IMR-90 (cell line): ENCODE results near the gene MAEA. TPM values are rescaled to one million over a fixed set of nuclear protein-coding genes. Genes with fewer than 3 reads are reported as not detected.

Experiments used
- ELK1 ChIP-seq: fragments of 150-350 bp; IDR thresholded peaks from 2 replicates; pipeline ENCODE4 v1.6.1; 2016; ENCODE audit warnings: low read depth, mild to moderate bottlenecking, low read length, moderate library complexity, borderline replicate concordance
- USF2 ChIP-seq: fragments of 150-350 bp; IDR thresholded peaks from 2 replicates; pipeline ENCODE4 v1.6.1; 2017; ENCODE audit warnings: mild to moderate bottlenecking, antibody characterized with exemption, low read length, low read depth
- polyA plus RNA-seq, 3 experiments: library from polyadenylated mRNA; depleted of rRNA; stranded (reverse); fragments of >200 nt; gene quantifications; 2 replicates each; pipeline ENCODE4 v1.2.3, GENCODE V29; 2012; ENCODE audit warnings: low replicate concordance in 1 of 3
- total RNA-seq: library from RNA; depleted of rRNA; stranded (reverse); fragments of >200 nt; gene quantifications from 2 replicates; pipeline ENCODE4 v1.2.3, GENCODE V29; 2012

Gene MAEA
- total and polyA plus RNA-seq, 2 of the 4 experiments (the other 2 are of a cell fraction): 61.5 to 108 TPM

- TF ChIP-seq USF2 (peak; percentile 96), ELK1 (no peak)
Observed at GRCh38 chr4:1346781-1347409, 57.2 kb downstream of the MAEA start, which contains the start of gene UVSSA (continued).
